Kidney epithelial cell (primary cell): ENCODE data around the gene SH3GL3. TPM values are rescaled to one million over a fixed set of nuclear protein-coding genes. Genes with fewer than 3 reads are reported as not detected.

Experiments
- DNase-seq: peaks from one replicate; pipeline ENCODE4 v3.0.0-alpha.2; 2010; ENCODE audit warnings: low read depth
- H3K27me3 ChIP-seq: 2 replicates; pipeline ENCODE4 v1.6.0; 2011; ENCODE audit warnings: low read length; ENCODE audit not compliant: control insufficient read depth, insufficient read depth
- H3K36me3 ChIP-seq: 2 replicates; pipeline ENCODE4 v1.5.1; 2011; ENCODE audit warnings: low read length; ENCODE audit not compliant: control insufficient read depth, insufficient read depth
- H3K4me3 ChIP-seq: 2 replicates; pipeline ENCODE4 v1.5.1; 2011; ENCODE audit warnings: low read depth, mild to moderate bottlenecking, control low read depth, low read length
- total RNA-seq: library from RNA; depleted of rRNA; stranded (reverse); fragments of >200 nt; gene quantifications from 2 replicates; pipeline ENCODE4 v1.2.3, GENCODE V29; 2015
- TF ChIP-seq, protein P1 (sequence below): IDR thresholded peaks from 2 replicates; pipeline ENCODE4 v1.5.1; 2011; ENCODE audit warnings: mild to moderate bottlenecking, moderate library complexity, low read length, control low read depth, inconsistent platforms; ENCODE audit not compliant: insufficient read depth, poor library complexity, severe bottlenecking

The SH3GL3 gene
- total RNA-seq, 1 donor from 2014 or later, result 1.0 TPM

DNA sequence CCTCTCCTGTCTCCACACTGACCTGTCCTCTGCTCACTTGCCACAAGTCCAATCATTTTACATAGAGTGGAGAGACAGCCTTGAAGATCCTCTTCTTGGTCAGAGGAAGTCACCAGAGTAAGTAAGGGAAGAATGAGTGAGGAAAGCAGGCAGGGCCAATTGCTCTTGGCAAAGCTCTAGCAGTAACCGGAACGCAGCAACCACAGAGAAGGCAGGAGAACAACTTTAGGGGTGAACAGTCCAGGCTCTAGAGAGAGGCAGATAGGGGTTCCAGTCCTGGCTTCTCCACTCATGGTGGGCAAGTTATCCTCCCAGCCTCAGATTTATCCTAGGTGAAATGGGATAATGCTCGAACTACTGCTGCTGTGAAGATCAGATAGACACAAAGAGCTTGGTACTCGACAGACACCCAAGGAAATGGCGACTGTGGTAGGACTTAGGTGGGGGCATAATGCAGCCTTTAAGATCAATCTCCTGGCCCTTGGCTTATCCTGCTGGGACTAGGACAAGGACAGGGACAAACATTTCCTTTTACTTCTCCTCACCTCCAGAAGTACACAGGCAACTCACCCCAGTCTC lies 205.6 kb downstream of the SH3GL3 start:
- Histone ChIP-seq H3K4me3 (no peak overlapping the region), H3K36me3 (no peaks in the 10 kb centered on the region), H3K27me3 (peaks cover 11% of the 10 kb centered on the region)
- TF ChIP-seq, protein P1, sequence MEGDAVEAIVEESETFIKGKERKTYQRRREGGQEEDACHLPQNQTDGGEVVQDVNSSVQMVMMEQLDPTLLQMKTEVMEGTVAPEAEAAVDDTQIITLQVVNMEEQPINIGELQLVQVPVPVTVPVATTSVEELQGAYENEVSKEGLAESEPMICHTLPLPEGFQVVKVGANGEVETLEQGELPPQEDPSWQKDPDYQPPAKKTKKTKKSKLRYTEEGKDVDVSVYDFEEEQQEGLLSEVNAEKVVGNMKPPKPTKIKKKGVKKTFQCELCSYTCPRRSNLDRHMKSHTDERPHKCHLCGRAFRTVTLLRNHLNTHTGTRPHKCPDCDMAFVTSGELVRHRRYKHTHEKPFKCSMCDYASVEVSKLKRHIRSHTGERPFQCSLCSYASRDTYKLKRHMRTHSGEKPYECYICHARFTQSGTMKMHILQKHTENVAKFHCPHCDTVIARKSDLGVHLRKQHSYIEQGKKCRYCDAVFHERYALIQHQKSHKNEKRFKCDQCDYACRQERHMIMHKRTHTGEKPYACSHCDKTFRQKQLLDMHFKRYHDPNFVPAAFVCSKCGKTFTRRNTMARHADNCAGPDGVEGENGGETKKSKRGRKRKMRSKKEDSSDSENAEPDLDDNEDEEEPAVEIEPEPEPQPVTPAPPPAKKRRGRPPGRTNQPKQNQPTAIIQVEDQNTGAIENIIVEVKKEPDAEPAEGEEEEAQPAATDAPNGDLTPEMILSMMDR, result no peak
- DNase-seq, result no peak

DNA sequence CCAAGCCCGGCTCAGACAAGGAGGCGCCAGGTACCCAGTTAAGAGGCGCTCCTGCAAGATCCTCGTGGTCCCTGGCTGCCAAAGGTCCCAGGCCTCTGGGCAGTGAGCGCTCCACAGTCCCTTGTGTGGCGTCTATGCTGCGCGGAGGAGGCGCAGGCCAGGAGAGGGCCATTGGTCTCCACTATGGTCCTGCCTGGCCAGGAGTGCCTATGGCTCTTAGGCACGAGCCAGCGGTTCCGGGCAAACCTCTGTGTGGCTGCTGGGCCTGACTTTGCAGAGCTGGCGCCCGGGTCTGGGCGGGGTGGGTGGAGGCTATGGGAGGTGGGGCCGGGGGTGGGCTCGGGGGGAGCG lies 206.1 kb downstream of the SH3GL3 start:
- Histone ChIP-seq H3K27me3 (peaks cover 11% of the 10 kb centered on the region), H3K36me3 (no peaks in the 10 kb centered on the region), H3K4me3 (no peak overlapping the region)
- DNase-seq, result no peak
- TF ChIP-seq, protein P1, result no peak

DNA sequence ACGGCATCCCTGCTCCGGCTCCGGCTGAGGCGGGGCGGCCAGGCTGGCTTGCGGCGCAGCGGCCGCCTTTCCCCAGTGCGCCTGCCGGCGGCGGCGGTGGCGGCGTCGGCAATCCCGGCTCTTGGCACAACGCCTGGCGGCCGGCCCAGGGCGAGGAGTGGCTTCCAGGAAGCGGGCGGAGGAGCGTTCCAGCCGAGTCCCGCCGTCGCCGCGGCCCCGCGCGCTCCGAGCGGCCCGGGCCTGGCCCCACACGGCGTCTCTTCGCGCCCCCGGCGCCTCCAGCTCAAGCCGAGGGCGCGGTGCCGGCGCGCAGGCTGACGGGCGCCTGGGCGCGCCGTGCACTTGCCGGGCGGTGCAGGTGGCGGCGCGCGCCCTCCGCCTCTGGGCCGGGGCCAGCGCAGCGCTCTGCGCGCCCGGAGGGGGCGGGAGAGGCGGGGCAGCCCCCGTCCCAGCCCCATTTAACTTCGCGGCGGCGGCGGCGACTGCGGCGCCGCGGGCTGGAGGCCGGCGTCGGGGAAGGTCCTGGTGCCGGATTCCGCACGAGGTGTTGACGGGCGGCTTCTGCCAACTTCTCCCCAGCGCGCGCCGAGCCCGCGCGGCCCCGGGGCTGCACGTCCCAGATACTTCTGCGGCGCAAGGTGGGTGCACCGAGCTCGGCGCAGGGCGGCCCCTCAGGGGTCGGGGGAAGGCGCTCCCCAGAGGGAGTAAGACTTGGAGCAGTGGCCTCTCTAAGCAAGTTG lies 206.7 kb downstream of the SH3GL3 start, which contains the start of gene ADAMTSL3:
ADAMTSL3 (plus strand) TSS at position 485 of the 740 bp plus-strand sequence. CDS start 1,639 bp downstream, outside the sequence.
- TF ChIP-seq, protein P1, result no peak
- H3K36me3 ChIP-seq, result no peaks in the 10 kb centered on the region

DNA sequence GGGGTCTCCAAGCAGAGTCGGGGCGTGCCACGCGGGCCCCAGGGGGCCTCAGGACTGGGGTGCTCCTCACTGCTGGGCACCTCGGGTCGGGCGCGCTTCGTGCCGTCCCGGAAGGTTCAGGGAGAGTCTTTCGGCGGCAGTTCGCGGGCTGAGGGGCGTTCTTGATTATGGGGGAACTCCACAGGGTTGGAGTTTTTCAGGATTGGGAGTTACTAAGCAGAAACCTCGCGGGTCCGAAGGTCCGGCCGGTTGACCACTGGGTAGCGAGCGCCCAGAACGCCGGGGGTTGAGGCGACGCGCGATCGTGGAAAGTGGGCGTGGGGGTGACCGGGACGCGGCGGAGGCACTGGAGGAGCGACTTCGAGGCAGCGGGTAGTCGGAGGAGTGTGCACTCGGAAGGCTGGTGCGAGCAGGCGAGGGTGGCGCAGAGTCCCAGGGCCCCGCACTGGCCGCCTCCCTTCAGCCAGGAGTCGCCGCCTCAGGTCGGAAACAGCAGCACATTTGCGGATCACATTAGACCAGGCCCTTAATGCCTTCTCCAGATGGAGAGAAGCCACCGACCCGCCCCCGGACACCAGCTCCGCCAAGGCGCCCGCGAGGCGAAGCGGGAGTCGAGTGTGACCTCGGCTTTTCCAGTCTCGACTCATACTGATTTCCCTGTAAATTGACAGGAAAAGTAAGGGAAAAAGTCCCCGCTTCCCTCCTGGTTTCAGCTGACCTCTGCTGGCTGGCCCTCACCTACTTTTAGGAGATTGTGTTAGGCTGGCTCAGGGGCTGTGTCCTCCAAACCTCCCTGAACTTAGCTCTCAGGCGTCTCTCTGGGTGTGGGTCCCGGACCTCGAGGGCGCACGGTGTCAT lies 207.5 kb downstream of the SH3GL3 start:
- H3K4me3 ChIP-seq, result peak overlapping the region; percentile 41
- peaks cover 11% of the 10 kb centered on the region for H3K27me3 ChIP-seq
- no peaks in the 10 kb centered on the region for H3K36me3 ChIP-seq
- TF ChIP-seq, protein P1, result peak; percentile 13
- no peak for DNase-seq

More for the DNA sequence above, 206.7 kb downstream of the SH3GL3 start, which contains the start of gene ADAMTSL3:
- DNase-seq, result no peak
- Histone ChIP-seq H3K27me3 (peaks cover 11% of the 10 kb centered on the region), H3K4me3 (peak within 1 kb of the TSS; percentile 41)

DNA sequence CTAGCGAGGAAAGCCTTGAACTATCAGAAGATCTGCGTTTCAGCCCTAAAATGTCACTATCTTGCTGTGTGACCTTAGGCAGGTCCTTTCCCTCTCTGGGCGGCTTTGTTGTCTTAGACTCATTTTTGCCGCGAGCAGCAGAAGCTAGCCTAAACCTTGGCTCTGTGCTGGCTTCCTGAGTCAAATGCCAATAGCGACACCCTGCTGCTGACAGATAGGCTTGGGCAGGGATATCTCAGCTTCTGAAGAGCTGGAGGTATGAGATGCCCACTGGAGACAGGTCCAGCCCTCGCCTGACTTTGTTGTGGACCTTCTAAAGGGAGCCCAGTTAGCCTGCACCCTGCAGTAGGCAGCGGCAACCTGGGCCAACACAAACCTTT lies 208.1 kb downstream of the SH3GL3 start:
- Histone ChIP-seq H3K4me3 (no peak overlapping the region), H3K27me3 (peaks cover 11% of the 10 kb centered on the region), H3K36me3 (no peaks in the 10 kb centered on the region)
- TF ChIP-seq, protein P1, result no peak
- DNase-seq, result no peak
